Measurements from ENCODE around the gene ABCC1. TPM values are rescaled to one million over a fixed set of nuclear protein-coding genes. Genes with fewer than 3 reads are reported as not detected.

Gene ABCC1
- total and polyA plus RNA-seq, 2 of the 8 experiments (the other 6 are each of a cell fraction or from before 2014, with no cell fraction given) = 42.6 to 66.8 TPM

GRCh38 chr16:16139806-16140205, 190.4 kb downstream of the ABCC1 start:
- Histone ChIP-seq H3K23me2 (ENCODE audit: low read depth, low read length) (no peaks in the 10 kb centered on the region), H3K14ac (ENCODE audit: insufficient read length) (no peak overlapping the region), H3K18ac (ENCODE audit: extremely low read depth, low read length) (no peak overlapping the region), H2BK120ac (replicated peaks; ENCODE audit: low read depth, low read length) (no peak overlapping the region), H3K4me3 (ENCODE audit: extremely low read depth in 1 of 4, insufficient read depth in 2 of 4, low read depth in 3 of 4, low read length in 4 of 4) (no peak overlapping the region), H3K79me2 (ENCODE audit: control insufficient read depth in 1 of 2, insufficient read depth in 2 of 2, low read length in 2 of 2) (no peaks in the 10 kb centered on the region), H3K9me3 (ENCODE audit: insufficient read depth in 2 of 2, low read depth in 1 of 2, low read length in 1 of 2) (no peaks in the 10 kb centered on the region), H3K9ac (replicated peaks in 1 of 4; ENCODE audit: extremely low read depth in 1 of 4, low read depth in 3 of 4, low read length in 3 of 4) (no peak overlapping the region), H4K20me1 (replicated peaks in 1 of 2; ENCODE audit: control insufficient read depth in 1 of 2, insufficient read depth in 2 of 2, low read length in 2 of 2) (peaks cover 0 to 7% of the 10 kb centered on the region in 2 experiments), H3K4me1 (replicated peaks in 1 of 4; ENCODE audit: control insufficient read depth in 3 of 4, insufficient read depth in 4 of 4, low read length in 3 of 4) (no peaks in the 10 kb centered on the region; a peak in 1 of 7 replicates), H4K91ac (replicated peaks; ENCODE audit: insufficient read length, low read length) (no peak overlapping the region), H4K8ac (ENCODE audit: extremely low read depth, insufficient read depth, low read length) (no peak overlapping the region; the same call in 1 of the 2 replicates), H2BK15ac (ENCODE audit: low read length) (no peak overlapping the region), H2BK12ac (ENCODE audit: low read depth, low read length) (no peak overlapping the region), H2AK5ac (ENCODE audit: low read depth, low read length) (no peak overlapping the region), H3K4ac (replicated peaks; ENCODE audit: insufficient read length, low read depth, low read length) (no peak overlapping the region), H3K56ac (replicated peaks; ENCODE audit: insufficient read length, low read depth, low read length) (no peak overlapping the region), H3K79me1 (ENCODE audit: low read depth, low read length) (no peaks in the 10 kb centered on the region; the same call in 1 of the 2 replicates), H2BK20ac (ENCODE audit: low read length) (no peak overlapping the region), H3K27me3 (replicated peaks in 1 of 4; ENCODE audit: control insufficient read depth in 3 of 4, extremely low read depth in 1 of 4, insufficient read depth in 3 of 4, low read length in 3 of 4) (no peaks in the 10 kb centered on the region), H2BK5ac (ENCODE audit: low read depth, low read length) (no peak overlapping the region), H3K4me2 (ENCODE audit: insufficient read depth in 1 of 2, low read depth in 2 of 2, low read length in 2 of 2) (no peak overlapping the region), H4K5ac (ENCODE audit: insufficient read length, low read depth, low read length) (no peak overlapping the region), H2AFZ (ENCODE audit: low read length) (no peak overlapping the region), H3K36me3 (ENCODE audit: control insufficient read depth in 2 of 4, insufficient read depth in 4 of 4, low read length in 3 of 4) (peaks cover 18 to 74% (median 44%) of the 10 kb centered on the region in 4 experiments), H3K27ac (ENCODE audit: low read depth, low read length) (no peak overlapping the region), H3K23ac (ENCODE audit: insufficient read length) (no peak overlapping the region)
- no peak for DNase-seq (ENCODE audit: low read depth in 1 of 2, low spot score in 2 of 2)
- no peak for FAIRE-seq
- CTCF ChIA-PET (ENCODE audit: partially characterized antibody) = interaction anchor here (0.6 kb wide), 1 partner anchor 337 kb away, joined by 3 read pairs; no protein-coding TSS in a partner anchor
- POLR2A ChIA-PET (ENCODE audit: partially characterized antibody) = no interaction called here
- 92% methylated on average over 7 of the region's 7 CpGs; no CpG with 5 or more reads in 1 of the 2 experiments for WGBS, 2 experiments (ENCODE audit: extremely low coverage in 1 of 2, insufficient coverage in 1 of 2, insufficient read length in 1 of 2, insufficient replicate concordance in 2 of 2, low coverage in 1 of 2, low lambda C conversion rate in 2 of 2, missing lambda C conversion rate in 1 of 2)
- TF ChIP-seq SRF (IDR thresholded peaks at IDR 0.05; ENCODE audit: low read depth, low read length) (no peak), CTBP2 (IDR thresholded peaks at IDR 0.05; ENCODE audit: borderline replicate concordance, insufficient read depth, insufficient read length, low read length) (no peak), USF2 (IDR thresholded peaks at IDR 0.05; ENCODE audit: low read length) (no peak), CBX8 (IDR thresholded peaks at IDR 0.05; ENCODE audit: borderline replicate concordance, low read depth, low read length) (no peak), CTCF (IDR thresholded peaks at IDR 0.05; ENCODE audit: control extremely low read depth in 1 of 3, insufficient read depth in 1 of 3, low read depth in 1 of 3, low read length in 3 of 3) (no peak), CREB1 (IDR thresholded peaks at IDR 0.05) (no peak), TCF12 (IDR thresholded peaks at IDR 0.05; ENCODE audit: low read depth, low read length) (no peak), SP2 (IDR thresholded peaks at IDR 0.05; ENCODE audit: low read length) (no peak), KDM5A (IDR thresholded peaks at IDR 0.05; ENCODE audit: low read length) (no peak), E2F6 (IDR thresholded peaks at IDR 0.05) (no peak)
